ENCODE measurements around the gene AREL1. TPM values are rescaled to one million over a fixed set of nuclear protein-coding genes. Genes with fewer than 3 reads are reported as not detected.
A peak's percentile ranks its signal among the peaks of the same experiment; 100 is the strongest.

Gene AREL1
- total RNA-seq, 1 donor from 2014 or later: 17.9 TPM

DNA sequence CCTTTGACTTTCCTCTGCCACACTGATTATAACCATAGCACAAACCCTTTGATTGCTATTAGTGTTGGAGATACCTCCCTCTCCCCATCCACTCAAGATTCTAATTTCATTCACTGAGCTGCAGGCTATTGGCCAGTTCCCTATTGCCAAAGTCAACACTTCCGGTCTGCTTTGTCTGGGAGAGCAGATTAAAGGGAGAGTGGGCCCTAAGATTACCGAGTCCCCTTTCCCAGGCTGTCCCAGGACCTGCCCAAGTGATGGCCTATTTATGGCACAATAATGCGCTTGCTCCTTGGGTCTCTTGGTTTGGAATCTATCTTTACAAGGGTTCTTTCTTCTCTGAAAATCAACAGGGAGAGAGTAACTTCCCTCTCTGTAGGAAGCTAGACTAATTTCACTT is 57.9 kb downstream of the AREL1 start:
- Histone ChIP-seq H3K27ac (peak overlapping the region; percentile 74 to 86), H3K9me3 (no peaks in the 10 kb centered on the region), H3K4me1 (peaks cover 32 to 47% of the 10 kb centered on the region in 2 donors), H3K4me3 (no peak overlapping the region), H3K36me3 (peaks cover 0 to 9% of the 10 kb centered on the region in 2 donors), H3K27me3 (no peaks in the 10 kb centered on the region)
- intact Hi-C loops (cut with DNase I): no loop called here
- TF ChIP-seq, protein P1, sequence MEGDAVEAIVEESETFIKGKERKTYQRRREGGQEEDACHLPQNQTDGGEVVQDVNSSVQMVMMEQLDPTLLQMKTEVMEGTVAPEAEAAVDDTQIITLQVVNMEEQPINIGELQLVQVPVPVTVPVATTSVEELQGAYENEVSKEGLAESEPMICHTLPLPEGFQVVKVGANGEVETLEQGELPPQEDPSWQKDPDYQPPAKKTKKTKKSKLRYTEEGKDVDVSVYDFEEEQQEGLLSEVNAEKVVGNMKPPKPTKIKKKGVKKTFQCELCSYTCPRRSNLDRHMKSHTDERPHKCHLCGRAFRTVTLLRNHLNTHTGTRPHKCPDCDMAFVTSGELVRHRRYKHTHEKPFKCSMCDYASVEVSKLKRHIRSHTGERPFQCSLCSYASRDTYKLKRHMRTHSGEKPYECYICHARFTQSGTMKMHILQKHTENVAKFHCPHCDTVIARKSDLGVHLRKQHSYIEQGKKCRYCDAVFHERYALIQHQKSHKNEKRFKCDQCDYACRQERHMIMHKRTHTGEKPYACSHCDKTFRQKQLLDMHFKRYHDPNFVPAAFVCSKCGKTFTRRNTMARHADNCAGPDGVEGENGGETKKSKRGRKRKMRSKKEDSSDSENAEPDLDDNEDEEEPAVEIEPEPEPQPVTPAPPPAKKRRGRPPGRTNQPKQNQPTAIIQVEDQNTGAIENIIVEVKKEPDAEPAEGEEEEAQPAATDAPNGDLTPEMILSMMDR (IDR thresholded peaks at IDR 0.05): no peak
- no peak for DNase-seq (ENCODE audit: low spot score in 2 of 2)

DNA sequence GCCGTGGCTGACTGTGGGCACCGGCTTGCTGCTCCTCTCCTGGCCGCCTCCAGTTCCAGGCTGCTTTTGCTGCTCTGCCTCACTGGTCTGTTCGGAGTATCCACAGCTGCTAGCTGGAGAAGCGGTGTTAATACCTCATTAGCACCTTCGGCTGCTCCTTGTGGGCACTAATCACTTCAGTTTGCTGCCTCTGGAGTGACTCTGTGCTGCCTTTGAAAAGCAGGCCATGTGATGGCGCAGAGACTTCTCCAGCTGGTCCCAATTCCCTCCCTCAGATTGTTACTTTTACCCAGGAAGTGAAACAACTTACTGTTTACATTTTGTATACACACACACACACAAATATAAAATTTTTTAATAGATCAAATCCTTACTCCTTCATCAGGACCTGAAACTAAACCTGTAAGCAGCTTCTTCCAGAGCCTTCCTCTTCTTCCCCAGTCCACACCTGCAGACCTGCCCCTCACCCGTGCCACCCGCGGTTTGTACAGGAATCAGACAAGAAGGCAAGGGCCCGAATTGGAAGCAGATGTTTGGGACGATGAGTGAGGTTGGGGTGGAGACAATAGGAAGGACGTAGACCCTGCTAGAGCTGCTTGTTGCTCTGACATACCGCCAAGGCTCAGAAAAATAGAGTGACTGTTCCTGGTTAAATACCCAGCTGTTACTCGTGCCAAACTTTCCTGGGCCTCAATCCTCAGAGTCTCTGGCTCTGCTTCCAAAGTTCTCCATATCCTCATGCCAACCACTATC is 59.3 kb downstream of the AREL1 start:
- intact Hi-C loops (cut with DNase I): no loop called here
- DNase-seq (ENCODE audit: low spot score in 2 of 2): no peak
- Histone ChIP-seq H3K27ac (peak overlapping the region; percentile 74 to 86), H3K36me3 (peaks cover 0 to 9% of the 10 kb centered on the region in 2 donors), H3K9me3 (no peaks in the 10 kb centered on the region), H3K4me1 (peaks cover 37 to 57% of the 10 kb centered on the region in 2 donors), H3K27me3 (no peaks in the 10 kb centered on the region), H3K4me3 (no peak overlapping the region)
- TF ChIP-seq, protein P1 (IDR thresholded peaks at IDR 0.05): no peak

DNA sequence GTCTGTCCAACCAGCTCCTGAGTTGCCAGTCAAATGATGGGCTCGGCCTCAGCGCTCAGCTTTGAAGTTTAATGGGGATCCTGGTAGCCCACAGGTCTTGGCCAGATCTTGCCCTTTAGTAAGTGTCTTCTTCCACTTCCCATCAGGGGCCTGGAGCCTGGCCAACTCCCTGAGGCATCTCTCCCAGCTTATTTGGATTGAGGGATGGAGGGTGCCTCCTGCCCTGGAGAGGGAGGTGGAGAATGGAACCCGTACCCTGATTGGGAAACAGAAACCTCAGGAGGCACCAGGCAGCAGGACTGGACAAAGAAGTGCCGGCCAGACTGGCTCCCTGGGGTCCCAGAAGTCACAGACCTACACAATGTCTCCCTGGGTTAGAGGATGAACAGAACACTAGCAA is 60.3 kb downstream of the AREL1 start:
- peaks cover 0 to 9% of the 10 kb centered on the region in 2 donors for H3K36me3 ChIP-seq
- peaks cover 44 to 68% of the 10 kb centered on the region in 2 donors for H3K4me1 ChIP-seq
- TF ChIP-seq, protein P1 (IDR thresholded peaks at IDR 0.05): no peak
- no peak overlapping the region for H3K4me3 ChIP-seq
- DNase-seq (ENCODE audit: low spot score in 2 of 2): no peak
- H3K27ac ChIP-seq: peak overlapping the region; percentile 74 to 86
- intact Hi-C loops (cut with DNase I): no loop called here
- H3K9me3 ChIP-seq: no peaks in the 10 kb centered on the region
- no peaks in the 10 kb centered on the region for H3K27me3 ChIP-seq

DNA sequence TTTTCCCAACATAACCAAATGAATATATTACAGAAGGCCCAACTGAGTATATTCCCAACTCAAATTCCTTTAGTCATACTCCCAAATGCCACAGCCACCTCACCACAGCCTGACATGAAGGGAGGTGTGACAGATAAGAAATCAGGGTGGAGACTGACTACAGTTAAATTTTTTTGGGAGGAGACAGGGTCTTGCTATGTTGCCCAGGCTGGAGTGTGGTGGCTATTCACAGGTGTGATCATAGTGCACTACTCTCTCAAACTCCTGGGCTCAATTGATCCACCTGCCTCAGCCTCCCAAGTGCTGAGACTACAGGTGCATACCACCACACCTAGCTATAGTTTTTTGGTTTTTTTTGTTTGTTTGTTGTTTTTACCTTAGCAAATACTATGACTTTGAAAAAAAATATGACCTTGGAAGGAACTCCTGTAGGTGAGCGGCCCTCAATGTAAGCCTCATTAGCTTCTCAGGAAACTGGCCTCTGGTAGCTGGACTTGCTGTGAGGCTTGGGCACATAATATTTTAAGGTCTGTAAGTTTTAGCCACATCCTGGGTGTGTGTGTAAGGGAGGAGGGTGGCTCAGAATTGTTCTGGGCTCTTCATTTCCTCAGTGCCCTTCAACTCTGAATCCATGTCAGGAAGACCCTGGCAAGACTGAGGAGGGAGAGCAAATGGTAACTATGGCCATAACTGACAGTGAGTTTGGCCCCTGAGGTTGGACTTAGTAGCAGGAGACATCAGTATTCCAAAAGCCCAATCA is 61.8 kb downstream of the AREL1 start:
- Histone ChIP-seq H3K27me3 (no peaks in the 10 kb centered on the region), H3K4me3 (no peak overlapping the region), H3K9me3 (no peaks in the 10 kb centered on the region), H3K4me1 (peaks cover 50 to 66% of the 10 kb centered on the region in 2 donors), H3K36me3 (no peaks in the 10 kb centered on the region), H3K27ac (peak overlapping the region in 1 of 2 donors; percentile 84)
- DNase-seq (ENCODE audit: low spot score in 2 of 2): no peak
- intact Hi-C loops (cut with DNase I): no loop called here
- TF ChIP-seq, protein P1 (IDR thresholded peaks at IDR 0.05): no peak

DNA sequence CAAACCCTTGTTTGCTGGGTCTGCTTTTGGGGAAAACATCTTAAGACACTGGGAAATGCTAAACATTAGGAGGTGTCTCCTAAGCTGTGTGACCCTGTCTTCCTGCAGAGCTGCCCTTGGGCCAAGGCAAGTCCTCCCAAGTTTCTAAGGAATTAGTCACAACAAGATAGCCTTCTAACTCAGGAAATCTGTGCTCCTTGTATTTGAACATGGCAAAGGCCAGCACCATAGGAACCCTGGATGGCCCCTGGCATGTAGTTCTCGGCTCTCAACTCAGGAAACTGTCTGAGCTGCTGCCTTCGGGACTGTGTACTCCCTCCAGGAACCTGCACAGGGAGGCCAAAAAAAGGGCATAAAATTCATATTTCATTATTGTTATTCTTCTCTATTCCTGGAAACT is 63.2 kb downstream of the AREL1 start:
- Histone ChIP-seq H3K27ac (peak overlapping the region; percentile 84 to 90), H3K27me3 (no peaks in the 10 kb centered on the region), H3K4me1 (peaks cover 39 to 52% of the 10 kb centered on the region in 2 donors), H3K4me3 (no peak overlapping the region), H3K36me3 (no peaks in the 10 kb centered on the region), H3K9me3 (no peaks in the 10 kb centered on the region)
- intact Hi-C loops (cut with DNase I): no loop called here
- no peak for DNase-seq (ENCODE audit: low spot score in 2 of 2)
- TF ChIP-seq, protein P1 (IDR thresholded peaks at IDR 0.05): no peak

Data from ascending aorta (tissue), 2 donors.